ENCODE results near the gene CAPZB. TPM values are rescaled to one million over a fixed set of nuclear protein-coding genes. Genes with fewer than 3 reads are reported as not detected.

Gene CAPZB
- total RNA-seq, 1 donor from 2014 or later = 102 TPM

DNA sequence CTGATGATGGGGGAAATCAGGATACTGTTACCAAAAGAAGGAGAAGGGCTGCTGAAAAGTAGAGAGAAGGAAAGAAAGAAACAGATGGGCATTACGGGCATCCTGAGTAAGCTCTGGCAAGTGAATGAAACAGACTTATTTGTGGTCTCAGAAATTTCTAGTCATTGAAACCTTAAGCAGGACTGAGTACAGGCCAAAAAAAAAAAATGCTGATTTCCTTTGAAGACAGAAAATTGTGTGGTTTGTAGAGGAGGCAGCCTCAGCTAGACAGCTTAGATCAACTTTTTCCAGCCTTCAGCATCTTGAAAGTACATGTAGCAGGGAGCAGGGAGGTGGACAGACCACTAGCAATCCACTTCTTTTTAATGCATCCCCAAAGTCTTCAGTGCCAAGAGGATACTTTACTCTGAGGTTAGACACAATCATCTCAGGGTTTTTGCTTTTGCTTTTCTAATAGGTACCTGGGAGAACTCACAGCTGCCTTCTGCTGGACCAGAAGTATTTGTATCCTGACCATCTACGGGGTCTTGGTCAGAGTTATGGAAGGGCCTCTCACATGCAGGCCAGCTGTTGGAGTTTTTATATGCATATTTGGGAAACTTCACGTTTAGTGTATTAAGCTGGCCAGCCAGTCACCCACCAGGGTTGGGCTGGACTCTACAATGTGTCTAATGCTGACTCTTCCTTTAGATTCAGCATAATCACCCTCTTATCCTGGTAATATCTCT is 10.6 kb upstream of the CAPZB start:
- no peaks in the 10 kb centered on the region for H3K4me1 ChIP-seq
- no peaks in the 10 kb centered on the region for H3K36me3 ChIP-seq
- H3K4me3 ChIP-seq = no peak overlapping the region
- no peak overlapping the region for H3K27ac ChIP-seq
- H3K27me3 ChIP-seq = no peaks in the 10 kb centered on the region
- TF ChIP-seq, protein P1, sequence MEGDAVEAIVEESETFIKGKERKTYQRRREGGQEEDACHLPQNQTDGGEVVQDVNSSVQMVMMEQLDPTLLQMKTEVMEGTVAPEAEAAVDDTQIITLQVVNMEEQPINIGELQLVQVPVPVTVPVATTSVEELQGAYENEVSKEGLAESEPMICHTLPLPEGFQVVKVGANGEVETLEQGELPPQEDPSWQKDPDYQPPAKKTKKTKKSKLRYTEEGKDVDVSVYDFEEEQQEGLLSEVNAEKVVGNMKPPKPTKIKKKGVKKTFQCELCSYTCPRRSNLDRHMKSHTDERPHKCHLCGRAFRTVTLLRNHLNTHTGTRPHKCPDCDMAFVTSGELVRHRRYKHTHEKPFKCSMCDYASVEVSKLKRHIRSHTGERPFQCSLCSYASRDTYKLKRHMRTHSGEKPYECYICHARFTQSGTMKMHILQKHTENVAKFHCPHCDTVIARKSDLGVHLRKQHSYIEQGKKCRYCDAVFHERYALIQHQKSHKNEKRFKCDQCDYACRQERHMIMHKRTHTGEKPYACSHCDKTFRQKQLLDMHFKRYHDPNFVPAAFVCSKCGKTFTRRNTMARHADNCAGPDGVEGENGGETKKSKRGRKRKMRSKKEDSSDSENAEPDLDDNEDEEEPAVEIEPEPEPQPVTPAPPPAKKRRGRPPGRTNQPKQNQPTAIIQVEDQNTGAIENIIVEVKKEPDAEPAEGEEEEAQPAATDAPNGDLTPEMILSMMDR (IDR thresholded peaks at IDR 0.05) = no peak
- H3K9me3 ChIP-seq = no peaks in the 10 kb centered on the region
- no peak for DNase-seq (ENCODE audit: low spot score in 2 of 2)
- intact Hi-C loops (cut with DNase I) = no loop called here

- TF ChIP-seq, protein P1 (IDR thresholded peaks at IDR 0.05) = no peak
- Histone ChIP-seq H3K27ac (no peak overlapping the region), H3K4me3 (no peak overlapping the region), H3K36me3 (no peaks in the 10 kb centered on the region), H3K9me3 (no peaks in the 10 kb centered on the region), H3K27me3 (no peaks in the 10 kb centered on the region), H3K4me1 (no peaks in the 10 kb centered on the region)
- no peak for DNase-seq (ENCODE audit: low spot score in 2 of 2)
- intact Hi-C loops (cut with DNase I) = no loop called here
Observed at GRCh38 chr1:19495000-19495656, 9.8 kb upstream of the CAPZB start.

- Histone ChIP-seq H3K27me3 (no peaks in the 10 kb centered on the region), H3K4me3 (no peak overlapping the region), H3K4me1 (no peaks in the 10 kb centered on the region), H3K9me3 (no peaks in the 10 kb centered on the region), H3K27ac (no peak overlapping the region), H3K36me3 (no peaks in the 10 kb centered on the region)
- TF ChIP-seq, protein P1 (IDR thresholded peaks at IDR 0.05) = no peak
- DNase-seq (ENCODE audit: low spot score in 2 of 2) = no peak
- intact Hi-C loops (cut with DNase I) = no loop called here
Observed at GRCh38 chr1:19493547-19493946, 8.2 kb upstream of the CAPZB start.

DNA sequence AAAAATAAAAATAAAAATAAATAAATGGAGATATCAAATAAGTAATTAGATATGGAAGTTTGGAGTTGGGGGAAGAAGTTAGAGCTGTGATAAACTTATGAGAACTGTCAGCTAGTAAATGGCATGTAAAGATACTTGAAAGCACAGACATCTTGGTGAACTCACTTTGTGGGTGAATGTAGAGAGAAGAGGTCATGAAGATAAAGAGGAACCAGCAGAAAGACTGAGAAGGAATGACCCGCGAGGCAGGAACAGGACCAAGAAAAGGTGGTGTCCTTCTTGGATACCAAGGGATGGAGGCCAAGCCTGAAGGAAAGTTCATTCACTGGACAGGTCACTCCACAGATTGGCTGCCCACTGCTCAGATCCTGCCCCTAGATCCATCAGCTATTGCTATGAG is 4.7 kb upstream of the CAPZB start:
- Histone ChIP-seq H3K27me3 (no peaks in the 10 kb centered on the region), H3K27ac (no peak overlapping the region), H3K9me3 (no peaks in the 10 kb centered on the region), H3K4me1 (peaks cover 7 to 11% of the 10 kb centered on the region in 2 donors), H3K36me3 (no peaks in the 10 kb centered on the region), H3K4me3 (no peak overlapping the region)
- TF ChIP-seq, protein P1 (IDR thresholded peaks at IDR 0.05) = no peak
- no peak for DNase-seq (ENCODE audit: low spot score in 2 of 2)
- intact Hi-C loops (cut with DNase I) = loop anchor here (10.0 kb wide), 1 partner anchor 285 kb away; no protein-coding TSS in a partner anchor

DNA sequence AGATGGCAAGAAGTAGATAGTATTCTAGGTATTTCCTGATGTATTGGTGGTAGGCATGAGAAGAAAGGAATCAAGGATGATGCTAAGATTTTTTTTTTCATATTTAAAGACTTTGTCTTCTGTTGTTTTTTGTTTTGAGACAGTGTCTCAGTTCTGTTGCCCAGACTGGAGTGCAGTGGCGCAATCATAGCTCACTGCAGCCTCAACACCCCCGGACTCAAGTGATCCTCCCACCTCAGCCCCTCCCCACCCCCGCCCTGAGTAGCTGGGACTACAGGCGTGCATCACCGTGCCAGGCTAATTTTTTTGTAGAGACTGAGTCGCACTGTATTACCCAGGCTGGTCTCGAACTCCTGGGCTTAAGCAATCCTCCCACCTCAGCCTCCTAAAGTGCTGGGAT is 2.8 kb upstream of the CAPZB start:
- Histone ChIP-seq H3K27me3 (no peaks in the 10 kb centered on the region), H3K36me3 (no peaks in the 10 kb centered on the region), H3K4me1 (peaks cover 15 to 23% of the 10 kb centered on the region in 2 donors), H3K4me3 (no peak overlapping the region), H3K9me3 (no peaks in the 10 kb centered on the region), H3K27ac (no peak overlapping the region)
- intact Hi-C loops (cut with DNase I) = loop anchor here (10.0 kb wide), 1 partner anchor 283 kb away; no protein-coding TSS in a partner anchor
- no peak for DNase-seq (ENCODE audit: low spot score in 2 of 2)
- TF ChIP-seq, protein P1 (IDR thresholded peaks at IDR 0.05) = no peak
